NCI-H460 (cell line): Measurements from ENCODE around the gene JPT1. TPM values are rescaled to one million over a fixed set of nuclear protein-coding genes. Genes with fewer than 3 reads are reported as not detected.

Experiments used
- DNase-seq: peaks from one replicate; pipeline ENCODE4 v3.0.0-alpha.2; 2016; ENCODE audit warnings: low read depth; ENCODE audit errors: extremely low read depth
- small RNA-seq, 2 experiments: library from RNA; depleted of rRNA; stranded (forward); fragments of <200 nt; gene quantifications; one replicate each; pipeline ENCODE3, GENCODE V24; 2014
- total RNA-seq: library from RNA; depleted of rRNA; stranded (reverse); fragments of >200 nt; shearing (Covaris generic); gene quantifications from 2 replicates; pipeline ENCODE4 v1.2.3, GENCODE V29; 2014; rRNA removed

The JPT1 gene
- total RNA-seq, 1 experiment from 2014 or later, result 454 TPM

DNA sequence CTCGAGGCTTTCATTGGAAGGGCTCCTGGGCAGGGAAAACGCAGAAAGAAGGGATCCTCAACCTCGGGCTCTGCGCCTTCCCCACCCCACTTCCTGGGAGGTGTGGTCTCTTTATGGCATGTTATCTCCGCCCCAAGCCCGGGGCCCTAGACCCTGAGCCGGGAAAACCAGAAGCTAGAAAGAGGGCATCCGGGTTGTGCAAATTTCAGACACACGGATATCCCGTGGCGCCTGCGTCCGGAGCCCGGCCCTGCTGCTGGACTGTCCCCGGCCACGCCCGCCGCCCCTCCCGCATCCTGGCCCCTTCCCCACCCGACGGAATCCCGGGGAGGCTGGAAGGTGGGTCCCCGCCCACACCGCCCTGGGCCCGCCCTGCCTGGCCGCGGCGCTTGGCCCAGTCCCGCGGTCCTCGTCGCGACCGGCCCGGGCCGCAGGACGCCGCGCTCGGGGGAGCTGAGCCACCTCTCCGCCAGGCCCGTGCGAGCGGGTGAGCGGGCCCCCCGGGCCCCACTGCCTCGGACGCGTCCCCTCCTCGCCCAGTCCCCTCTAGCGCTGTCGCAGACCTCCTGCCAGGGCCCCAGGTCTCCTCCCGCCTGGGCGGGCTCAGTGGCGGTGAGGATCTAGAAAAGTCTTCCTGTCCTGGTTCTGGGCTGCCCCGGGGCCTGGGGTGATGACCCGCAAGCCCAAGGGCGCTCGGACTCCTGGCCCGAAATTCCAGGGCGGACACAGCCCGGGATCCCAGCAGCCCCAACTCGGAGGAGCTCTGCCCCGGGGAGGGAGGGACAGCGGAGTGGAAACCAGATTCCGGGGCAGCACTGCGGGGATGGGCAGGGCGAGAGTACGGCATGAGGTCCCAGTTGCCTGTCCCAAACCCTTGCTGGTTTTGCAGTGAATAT, 66.5 kb downstream of the JPT1 start, which contains the start of gene SLC16A5:
Gene SLC16A5, plus strand, starts transcription at position 397 of the 896 bp plus-strand sequence. CDS start 5,683 bp downstream, outside the sequence.
- DNase-seq, result peak; percentile 94

DNA sequence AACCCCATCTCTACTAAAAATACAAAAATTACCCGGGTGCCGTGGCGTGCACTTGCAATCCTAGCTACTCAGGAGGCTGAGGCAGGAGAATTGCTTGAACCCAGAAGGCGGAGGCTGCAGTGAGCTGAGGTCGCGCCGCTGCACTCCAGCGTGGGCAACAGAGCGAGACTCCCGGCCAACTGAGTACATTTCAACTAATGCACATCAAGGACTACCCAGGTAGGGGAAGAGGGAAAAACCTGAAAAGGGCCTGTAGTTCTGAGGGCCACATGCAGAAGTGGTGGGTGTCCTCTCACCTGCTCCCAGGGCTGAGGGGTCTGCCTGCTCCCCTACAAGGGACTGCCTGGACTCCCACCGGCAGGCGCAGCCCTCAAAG, 67.1 kb downstream of the JPT1 start:
- no peak for DNase-seq

DNA sequence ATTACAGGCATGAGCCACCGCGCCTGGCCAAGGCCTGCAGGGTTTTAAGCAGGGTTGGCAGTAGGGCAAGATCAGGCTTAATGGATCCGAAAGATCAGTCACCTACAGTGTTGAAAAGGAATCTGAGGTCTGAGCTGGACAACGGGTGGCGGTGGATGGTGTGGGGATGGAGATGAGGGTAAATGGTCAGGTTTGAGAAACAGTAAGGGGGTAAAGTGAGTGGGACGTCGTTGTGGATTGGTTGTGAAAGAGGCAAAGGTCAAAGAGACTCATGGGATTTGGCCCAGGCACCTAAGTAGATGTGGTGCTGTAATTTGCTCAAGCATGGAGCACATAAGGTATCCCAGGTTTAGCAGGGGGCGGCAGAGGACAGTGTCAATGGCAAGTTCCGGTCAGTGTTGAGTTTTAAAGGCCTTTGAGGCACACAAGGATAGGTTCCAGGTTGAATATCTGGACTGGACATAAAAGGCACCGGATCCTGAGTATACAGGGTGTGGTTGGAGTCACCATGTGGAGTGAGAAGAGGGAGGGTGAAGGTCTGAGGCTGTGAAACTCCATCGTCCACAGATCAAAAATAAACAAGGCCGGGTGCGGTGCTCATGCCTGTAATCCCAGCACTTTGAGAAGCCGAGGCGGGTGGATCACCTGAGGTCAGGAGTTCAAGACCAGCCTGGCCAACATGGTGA, 67.7 kb downstream of the JPT1 start:
- DNase-seq, result no peak

Small RNA genes within 50 kb of the gene (small RNA-seq; reads per million reads assigned to genes)
- 0 reads per million in 2 experiments for gene RF00019

Other genes starting within 250 kb of the JPT1 start
- gene USH1G, start 231.3 kb downstream of the JPT1 start, total RNA-seq, result not detected in 2 replicates
- not detected in 2 replicates for gene OTOP2, start 230.2 kb downstream of the JPT1 start, total RNA-seq
- gene OTOP3, start 218.6 kb downstream of the JPT1 start, total RNA-seq, result not detected in 2 replicates
- 5.0 and 8.2 TPM in 2 replicates for gene HID1, start 181.8 kb downstream of the JPT1 start, total RNA-seq
- 15.6 and 18.0 TPM in 2 replicates for gene CDR2L, start 166.9 kb downstream of the JPT1 start, total RNA-seq
- 87.5 and 91.5 TPM in 2 replicates for gene MRPL58, start 141.8 kb downstream of the JPT1 start, total RNA-seq
- 272 and 301 TPM in 2 replicates for gene ATP5PD, start 107.5 kb downstream of the JPT1 start, total RNA-seq
- 22.9 and 28.0 TPM in 2 replicates for gene KCTD2, start 107.3 kb downstream of the JPT1 start, total RNA-seq
- gene SLC16A5, start 66.6 kb downstream of the JPT1 start, total RNA-seq, result 19.8 and 20.0 TPM in 2 replicates
- gene ARMC7, start 44.5 kb downstream of the JPT1 start, total RNA-seq, result 9.1 and 14.3 TPM in 2 replicates
- gene NT5C, start 22.8 kb downstream of the JPT1 start, total RNA-seq, result 107 and 114 TPM in 2 replicates
- gene SUMO2, start 28.4 kb upstream of the JPT1 start, total RNA-seq, result 136 and 142 TPM in 2 replicates
- gene NUP85, start 51.2 kb upstream of the JPT1 start, total RNA-seq, result 46.6 and 51.0 TPM in 2 replicates
- 11.9 and 16.8 TPM in 2 replicates for gene GGA3, start 107.1 kb upstream of the JPT1 start, total RNA-seq
- gene MRPS7, start 107.4 kb upstream of the JPT1 start, total RNA-seq, result 82.2 and 89.4 TPM in 2 replicates
- gene MIF4GD, start 116.7 kb upstream of the JPT1 start, total RNA-seq, result 33.9 and 37.9 TPM in 2 replicates
- 18.5 and 20.0 TPM in 2 replicates for gene SLC25A19, start 134.9 kb upstream of the JPT1 start, total RNA-seq